ENCODE results near the gene STOM. TPM values are rescaled to one million over a fixed set of nuclear protein-coding genes. Genes with fewer than 3 reads are reported as not detected.
"Not testable (repeated sequence)": the region's sequence is repeated elsewhere in the genome, so short reads cannot be mapped to it uniquely, and the experiment has no call there.

Gene STOM, protein sequence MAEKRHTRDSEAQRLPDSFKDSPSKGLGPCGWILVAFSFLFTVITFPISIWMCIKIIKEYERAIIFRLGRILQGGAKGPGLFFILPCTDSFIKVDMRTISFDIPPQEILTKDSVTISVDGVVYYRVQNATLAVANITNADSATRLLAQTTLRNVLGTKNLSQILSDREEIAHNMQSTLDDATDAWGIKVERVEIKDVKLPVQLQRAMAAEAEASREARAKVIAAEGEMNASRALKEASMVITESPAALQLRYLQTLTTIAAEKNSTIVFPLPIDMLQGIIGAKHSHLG
- 71.4 TPM for polyA plus RNA-seq
- long read RNA-seq, donor 1, transcript STOM-201 (7 exons, 3,010 nt), result major isoform, 11 of 12 reads
- long read RNA-seq, donor 1, partial matches to known transcripts, result 0 of 12 reads
- long read RNA-seq, donor 1, other reads (novel, unspliced or antisense), result 0 of 12 reads
- long read RNA-seq, donor 2, transcript STOM-201 (7 exons, 3,010 nt), result major isoform, 35 of 53 reads
- long read RNA-seq, donor 2, partial matches to known transcripts, result 12 of 53 reads
- long read RNA-seq, donor 2, other reads (novel, unspliced or antisense), result 6 of 53 reads
- long read RNA-seq, donor 3, result 0 reads
- long read RNA-seq, donor 4, result 0 reads
- long read RNA-seq, donor 5, transcript STOM-201 (7 exons, 3,010 nt), result major isoform, 15 of 15 reads
- long read RNA-seq, donor 5, partial matches to known transcripts, result 0 of 15 reads
- long read RNA-seq, donor 5, other reads (novel, unspliced or antisense), result 0 of 15 reads
- long read RNA-seq, donor 6, transcript STOM-201 (7 exons, 3,010 nt), result major isoform, 13 of 18 reads
- long read RNA-seq, donor 6, partial matches to known transcripts, result 5 of 18 reads
- long read RNA-seq, donor 6, other reads (novel, unspliced or antisense), result 0 of 18 reads
- long read RNA-seq, donor 7, transcript STOM-201 (7 exons, 3,010 nt), result major isoform, 15 of 15 reads
- long read RNA-seq, donor 7, partial matches to known transcripts, result 0 of 15 reads
- long read RNA-seq, donor 7, other reads (novel, unspliced or antisense), result 0 of 15 reads
- long read RNA-seq, donor 8, transcript STOM-201 (7 exons, 3,010 nt), result major isoform, 30 of 39 reads
- long read RNA-seq, donor 8, partial matches to known transcripts, result 9 of 39 reads
- long read RNA-seq, donor 8, other reads (novel, unspliced or antisense), result 0 of 39 reads
- long read RNA-seq, donor 9, transcript STOM-201 (7 exons, 3,010 nt), result major isoform, 8 of 13 reads
- long read RNA-seq, donor 9, partial matches to known transcripts, result 5 of 13 reads
- long read RNA-seq, donor 9, other reads (novel, unspliced or antisense), result 0 of 13 reads
- long read RNA-seq, donor 10, transcript STOM-201 (7 exons, 3,010 nt), result major isoform, 30 of 37 reads
- long read RNA-seq, donor 10, partial matches to known transcripts, result 7 of 37 reads
- long read RNA-seq, donor 10, other reads (novel, unspliced or antisense), result 0 of 37 reads
- long read RNA-seq, donor 11, transcript STOM-201 (7 exons, 3,010 nt), result major isoform, 17 of 17 reads
- long read RNA-seq, donor 11, partial matches to known transcripts, result 0 of 17 reads
- long read RNA-seq, donor 11, other reads (novel, unspliced or antisense), result 0 of 17 reads

DNA sequence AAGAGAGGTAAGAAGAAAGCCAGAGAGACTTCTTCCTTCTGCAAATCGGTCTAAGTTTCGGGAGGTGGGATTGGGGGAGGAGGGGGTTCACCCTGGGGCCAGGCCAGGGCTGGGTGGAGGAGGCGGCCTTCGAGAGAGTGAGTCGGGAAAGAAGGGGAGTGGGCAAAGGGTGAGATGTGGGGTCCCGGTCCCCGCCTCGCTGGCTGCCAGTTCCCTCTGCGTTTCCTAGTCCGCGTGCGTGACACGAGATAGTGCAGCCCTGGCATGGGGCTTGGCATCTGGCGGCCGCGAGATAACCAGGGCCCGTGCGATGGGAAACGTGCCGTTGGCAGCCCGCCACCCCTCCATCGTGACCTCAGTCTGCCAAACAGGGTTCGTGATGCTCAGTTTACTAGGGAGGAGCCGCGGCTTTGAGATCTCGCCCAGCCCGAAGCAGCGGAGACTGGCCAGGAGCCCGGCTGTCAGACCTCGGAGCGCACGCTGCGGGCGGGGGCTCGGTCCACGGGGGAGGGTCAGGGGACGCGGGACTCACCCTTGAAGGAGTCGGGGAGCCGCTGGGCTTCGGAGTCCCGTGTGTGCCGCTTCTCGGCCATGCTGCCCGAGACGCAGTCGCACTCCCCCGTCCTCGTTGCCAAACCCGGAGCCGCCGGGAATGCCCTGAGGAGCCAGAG lies at the start of gene STOM:
Gene STOM, minus strand, starts transcription at position 656 of the 671 bp plus-strand sequence. Its CDS starts 63 bp downstream, at position 593.
- Histone ChIP-seq H3K4me1 (ENCODE audit: control insufficient read depth, insufficient read depth, low read length) (peaks cover 40% of the 10 kb centered on the region), H3K4me3 (ENCODE audit: low read length) (peak within 1 kb of the TSS; percentile 85), H3K27me3 (ENCODE audit: control insufficient read depth, insufficient read depth, low read length) (no peaks in the 10 kb centered on the region), H3K36me3 (ENCODE audit: control insufficient read depth, insufficient read depth, low read length) (no peaks in the 10 kb centered on the region), H3K27ac (ENCODE audit: low read length) (peak within 1 kb of the TSS; percentile 79), H3K9me3 (ENCODE audit: control insufficient read depth, low read depth, low read length) (peaks cover 2% of the 10 kb centered on the region)
- no CpG with 5 or more reads among the region's 52 CpGs for WGBS (ENCODE audit: insufficient coverage, low lambda C conversion rate)
- peak; percentile 73 to 81 for DNase-seq

DNA sequence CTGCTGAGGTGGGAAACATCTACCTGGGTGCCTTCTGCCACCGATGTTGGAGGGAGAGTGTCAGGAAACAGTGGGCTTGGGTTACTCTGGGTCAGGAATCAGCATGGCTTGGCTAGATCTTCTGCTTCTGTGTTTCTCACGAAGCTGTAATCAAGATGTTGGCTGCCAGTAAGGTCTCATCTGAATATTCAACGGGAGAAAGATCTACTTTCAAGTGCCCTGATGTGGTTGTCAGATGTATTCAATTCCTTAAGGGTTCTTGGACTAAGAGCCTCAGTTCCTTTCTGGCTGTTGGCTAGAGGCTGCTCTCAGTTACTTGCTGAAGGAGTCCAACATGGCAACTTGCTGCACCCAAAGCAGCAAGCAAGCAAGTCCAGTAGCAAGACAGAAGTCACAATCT lies 41.9 kb upstream of the STOM start:
- H3K36me3 ChIP-seq (ENCODE audit: control insufficient read depth, insufficient read depth, low read length), result no peaks in the 10 kb centered on the region
- no CpG with 5 or more reads among the region's 3 CpGs for WGBS (ENCODE audit: insufficient coverage, low lambda C conversion rate)
- H3K4me1 ChIP-seq (ENCODE audit: control insufficient read depth, insufficient read depth, low read length), result no peaks in the 10 kb centered on the region
- DNase-seq, result no peak
- no peak overlapping the region for H3K4me3 ChIP-seq (ENCODE audit: low read length)
- no peak overlapping the region for H3K27ac ChIP-seq (ENCODE audit: low read length)
- H3K9me3 ChIP-seq (ENCODE audit: control insufficient read depth, low read depth, low read length), result no peaks in the 10 kb centered on the region
- no peaks in the 10 kb centered on the region for H3K27me3 ChIP-seq (ENCODE audit: control insufficient read depth, insufficient read depth, low read length)

DNA sequence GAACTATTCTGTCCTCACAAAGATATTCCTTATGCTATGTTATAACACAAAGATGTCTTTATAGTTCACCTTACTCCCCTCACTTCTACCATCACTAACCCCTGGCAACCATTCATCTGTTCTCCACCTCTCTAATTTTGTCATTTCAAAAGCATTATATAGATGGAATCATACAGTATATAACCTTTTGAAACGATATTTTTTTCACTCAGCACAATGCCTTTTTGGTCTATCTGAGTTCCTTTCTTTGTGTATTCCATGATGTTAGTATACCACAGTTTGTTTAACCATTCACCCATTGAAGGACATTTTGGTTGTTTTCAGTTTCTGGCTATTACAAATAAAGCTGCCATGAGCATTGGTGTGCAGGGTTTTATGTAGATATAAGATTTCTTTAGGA lies 35.8 kb upstream of the STOM start:
- Histone ChIP-seq H3K4me1 (ENCODE audit: control insufficient read depth, insufficient read depth, low read length) (no peaks in the 10 kb centered on the region), H3K4me3 (ENCODE audit: low read length) (no peak overlapping the region), H3K36me3 (ENCODE audit: control insufficient read depth, insufficient read depth, low read length) (no peaks in the 10 kb centered on the region), H3K9me3 (ENCODE audit: control insufficient read depth, low read depth, low read length) (no peaks in the 10 kb centered on the region), H3K27ac (ENCODE audit: low read length) (no peak overlapping the region), H3K27me3 (ENCODE audit: control insufficient read depth, insufficient read depth, low read length) (no peaks in the 10 kb centered on the region)
- DNase-seq, result no peak
- WGBS (ENCODE audit: insufficient coverage, low lambda C conversion rate), result 80% methylated on average over 1 of the region's 1 CpG

DNA sequence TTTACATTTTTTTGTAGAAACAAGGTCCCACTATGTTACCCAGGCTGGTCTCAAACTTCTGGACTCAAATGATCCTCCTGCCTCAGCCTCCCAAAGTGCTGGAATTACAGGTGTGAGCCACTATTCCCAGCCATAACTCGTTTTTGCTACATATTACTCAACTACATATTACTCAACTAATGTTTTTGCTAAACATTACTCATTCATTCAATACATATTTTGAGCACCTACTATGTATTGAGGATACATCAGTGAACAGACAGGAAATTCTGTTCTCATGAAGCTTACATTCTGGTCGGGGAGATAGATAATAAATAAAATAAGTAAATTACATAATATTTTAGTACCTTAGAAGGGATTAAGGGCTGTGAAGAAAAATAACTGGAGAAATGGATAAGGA lies 34.9 kb upstream of the STOM start:
- Histone ChIP-seq H3K9me3 (ENCODE audit: control insufficient read depth, low read depth, low read length) (no peaks in the 10 kb centered on the region), H3K27ac (ENCODE audit: low read length) (no peak overlapping the region), H3K27me3 (ENCODE audit: control insufficient read depth, insufficient read depth, low read length) (no peaks in the 10 kb centered on the region), H3K4me1 (ENCODE audit: control insufficient read depth, insufficient read depth, low read length) (no peaks in the 10 kb centered on the region), H3K36me3 (ENCODE audit: control insufficient read depth, insufficient read depth, low read length) (no peaks in the 10 kb centered on the region), H3K4me3 (ENCODE audit: low read length) (no peak overlapping the region)
- no peak for DNase-seq
- WGBS (ENCODE audit: insufficient coverage, low lambda C conversion rate), result 100% methylated on average over 1 of the region's 2 CpGs

DNA sequence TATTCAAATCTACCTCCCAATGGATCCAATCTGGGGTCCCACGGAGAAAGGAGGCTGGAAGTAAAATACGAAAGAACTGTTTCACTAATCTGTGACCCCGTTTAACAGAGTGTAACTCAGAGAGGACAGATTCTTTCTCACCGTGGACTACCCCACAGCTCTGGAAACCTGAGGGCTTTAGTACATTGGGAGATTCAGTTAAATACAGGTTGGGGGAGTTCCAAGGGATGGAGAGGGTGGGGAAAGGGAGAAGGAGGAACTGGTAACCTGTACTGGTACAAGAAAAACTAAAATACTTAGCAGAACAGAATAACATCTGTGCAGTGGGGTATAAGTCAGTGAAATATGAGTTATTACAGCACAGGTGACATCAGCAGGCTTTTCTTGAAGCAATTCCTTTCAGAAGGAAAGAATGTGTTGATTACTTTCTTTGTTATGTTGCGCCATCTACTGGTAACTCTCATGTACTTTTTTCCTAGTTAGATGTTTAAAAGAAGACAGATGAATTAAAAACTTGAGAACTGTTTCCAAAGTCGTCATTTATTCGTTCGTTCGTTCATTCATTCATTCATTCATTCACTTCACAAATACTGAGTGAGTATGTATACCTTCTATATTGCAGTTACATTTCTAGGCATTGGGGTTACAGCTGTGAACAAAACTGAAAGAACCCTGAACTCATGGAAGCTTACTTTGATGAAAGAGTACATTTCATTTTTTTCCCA lies 30.0 kb upstream of the STOM start:
- DNase-seq, result peak; percentile 54 to 66
- WGBS (ENCODE audit: insufficient coverage, low lambda C conversion rate), result 0% methylated on average over 5 of the region's 9 CpGs

DNA sequence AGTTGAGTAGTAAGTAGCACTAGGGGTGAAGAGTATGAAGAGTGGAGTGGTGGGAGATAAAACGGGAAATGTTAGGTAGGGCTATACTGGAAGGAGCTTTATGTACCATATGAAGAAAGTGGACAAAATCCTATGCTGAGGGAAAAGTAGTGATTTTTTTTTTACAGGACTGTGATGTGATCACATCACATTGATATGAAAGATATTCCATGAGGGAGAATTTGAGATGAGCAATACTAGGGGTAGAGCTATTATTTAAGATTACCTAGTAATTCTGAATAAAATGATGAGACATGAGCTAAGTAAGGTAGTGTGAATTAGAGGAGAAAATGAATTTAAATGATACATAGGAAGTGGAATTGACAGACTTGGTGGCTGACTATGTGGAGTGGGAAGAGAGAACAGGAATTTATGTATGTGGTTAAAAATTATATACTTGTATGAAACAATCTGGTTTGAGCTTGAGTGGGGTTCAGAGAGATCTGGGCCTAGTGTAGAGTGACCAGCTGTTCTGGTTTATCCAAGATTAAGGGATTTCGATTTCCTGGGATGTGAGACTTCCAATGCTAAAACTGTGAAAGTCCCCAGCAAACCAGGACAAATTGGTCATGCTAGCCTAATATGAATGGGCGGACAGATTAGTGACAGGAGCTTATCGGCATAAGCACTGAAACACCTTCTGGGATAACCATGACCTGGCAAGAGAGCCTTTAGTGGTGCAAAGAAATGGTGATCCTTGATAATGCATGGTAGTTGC lies 29.3 kb upstream of the STOM start:
- Histone ChIP-seq H3K27me3 (ENCODE audit: control insufficient read depth, insufficient read depth, low read length) (no peaks in the 10 kb centered on the region), H3K4me1 (ENCODE audit: control insufficient read depth, insufficient read depth, low read length) (no peaks in the 10 kb centered on the region)

More for the DNA sequence above, 30.0 kb upstream of the STOM start:
- Histone ChIP-seq H3K4me1 (ENCODE audit: control insufficient read depth, insufficient read depth, low read length) (no peaks in the 10 kb centered on the region), H3K27ac (ENCODE audit: low read length) (no peak overlapping the region), H3K9me3 (ENCODE audit: control insufficient read depth, low read depth, low read length) (peaks cover 3% of the 10 kb centered on the region), H3K4me3 (ENCODE audit: low read length) (no peak overlapping the region), H3K36me3 (ENCODE audit: control insufficient read depth, insufficient read depth, low read length) (no peaks in the 10 kb centered on the region), H3K27me3 (ENCODE audit: control insufficient read depth, insufficient read depth, low read length) (no peaks in the 10 kb centered on the region)

DNA sequence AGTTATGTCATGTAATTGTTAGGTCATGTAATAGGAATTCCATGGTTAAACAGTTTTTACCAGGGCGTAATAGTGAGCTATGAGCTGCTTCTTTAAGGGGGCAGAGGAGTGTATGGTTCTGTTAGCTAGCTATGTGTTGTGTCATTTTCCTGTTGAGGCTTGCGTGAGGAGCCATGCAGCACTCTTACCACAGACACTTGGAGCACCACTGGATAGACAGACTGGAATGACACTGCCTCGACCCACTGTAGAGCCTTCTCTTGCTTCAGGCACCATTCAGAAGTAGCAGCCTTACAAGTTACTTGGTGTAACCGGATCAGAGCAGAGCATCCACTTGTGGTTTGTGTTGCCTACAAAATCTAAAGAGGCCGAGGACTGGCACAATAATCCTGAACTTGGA lies 28.3 kb upstream of the STOM start:
- Histone ChIP-seq H3K27ac (ENCODE audit: low read length) (no peak overlapping the region), H3K27me3 (ENCODE audit: control insufficient read depth, insufficient read depth, low read length) (no peaks in the 10 kb centered on the region), H3K4me1 (ENCODE audit: control insufficient read depth, insufficient read depth, low read length) (no peaks in the 10 kb centered on the region), H3K4me3 (ENCODE audit: low read length) (no peak overlapping the region), H3K9me3 (ENCODE audit: control insufficient read depth, low read depth, low read length) (peaks cover 3% of the 10 kb centered on the region), H3K36me3 (ENCODE audit: control insufficient read depth, insufficient read depth, low read length) (no peaks in the 10 kb centered on the region)
- DNase-seq, result no peak
- 100% methylated on average over 1 of the region's 5 CpGs for WGBS (ENCODE audit: insufficient coverage, low lambda C conversion rate)

More for the DNA sequence above, 29.3 kb upstream of the STOM start:
- no peak for DNase-seq
- no peaks in the 10 kb centered on the region for H3K36me3 ChIP-seq (ENCODE audit: control insufficient read depth, insufficient read depth, low read length)
- WGBS (ENCODE audit: insufficient coverage, low lambda C conversion rate), result no CpG with 5 or more reads among the region's 4 CpGs
- no peak overlapping the region for H3K4me3 ChIP-seq (ENCODE audit: low read length)
- peaks cover 3% of the 10 kb centered on the region for H3K9me3 ChIP-seq (ENCODE audit: control insufficient read depth, low read depth, low read length)
- no peak overlapping the region for H3K27ac ChIP-seq (ENCODE audit: low read length)

DNA sequence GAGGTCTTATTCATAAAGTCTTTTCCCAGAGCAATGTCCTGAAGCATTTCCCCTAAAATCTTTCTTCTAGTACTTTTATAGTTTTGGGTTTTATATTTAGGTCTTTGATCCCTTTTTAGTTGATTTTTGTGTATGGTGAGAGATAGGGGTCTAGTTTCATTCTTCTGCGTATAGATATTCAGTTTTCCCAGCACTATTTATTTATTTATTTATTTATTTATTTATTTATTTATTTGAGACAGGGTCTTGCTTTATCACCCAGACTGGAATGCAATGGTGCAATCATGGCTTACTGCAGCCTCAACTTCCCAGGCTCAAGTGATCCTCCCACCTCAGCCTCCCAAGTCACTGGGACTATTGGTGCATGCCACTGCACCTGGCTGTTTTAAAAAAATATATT lies 27.2 kb upstream of the STOM start:
- H3K9me3 ChIP-seq (ENCODE audit: control insufficient read depth, low read depth, low read length); H3K27me3 ChIP-seq (ENCODE audit: control insufficient read depth, insufficient read depth, low read length); H3K4me3 ChIP-seq (ENCODE audit: low read length); H3K36me3 ChIP-seq (ENCODE audit: control insufficient read depth, insufficient read depth, low read length); H3K27ac ChIP-seq (ENCODE audit: low read length); H3K4me1 ChIP-seq (ENCODE audit: control insufficient read depth, insufficient read depth, low read length); DNase-seq: not testable (repeated sequence)
- WGBS (ENCODE audit: insufficient coverage, low lambda C conversion rate), result no CpG with 5 or more reads among the region's 1 CpG

Data from large intestine (tissue), 12 donors.